ENCODE measurements around the gene WWOX.

Gene WWOX

DNA sequence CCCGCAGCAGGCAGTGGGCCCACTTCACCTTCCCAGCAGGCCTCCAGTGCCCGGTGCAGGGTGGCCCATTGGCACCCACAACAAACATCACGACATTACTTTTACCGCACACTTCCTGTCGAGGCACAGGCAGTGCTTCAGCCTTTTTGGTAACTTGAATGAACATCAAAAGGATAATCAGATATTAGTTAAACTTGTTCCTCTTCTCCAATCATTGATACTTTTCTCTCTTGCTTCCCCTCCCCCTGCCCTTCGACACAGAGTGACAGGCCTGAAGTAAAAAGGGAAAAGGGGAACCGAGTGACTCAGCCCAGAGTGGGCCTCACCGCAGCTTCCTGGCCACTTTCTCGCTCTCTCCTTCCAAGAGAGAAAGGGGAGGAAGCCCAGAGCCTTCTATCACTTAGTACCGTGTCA, 994.1 kb downstream of the WWOX start:
- DNase-seq (ENCODE audit: low read depth in 3 of 3) = peak in 1 of 3 experiments; percentile 51

DNA sequence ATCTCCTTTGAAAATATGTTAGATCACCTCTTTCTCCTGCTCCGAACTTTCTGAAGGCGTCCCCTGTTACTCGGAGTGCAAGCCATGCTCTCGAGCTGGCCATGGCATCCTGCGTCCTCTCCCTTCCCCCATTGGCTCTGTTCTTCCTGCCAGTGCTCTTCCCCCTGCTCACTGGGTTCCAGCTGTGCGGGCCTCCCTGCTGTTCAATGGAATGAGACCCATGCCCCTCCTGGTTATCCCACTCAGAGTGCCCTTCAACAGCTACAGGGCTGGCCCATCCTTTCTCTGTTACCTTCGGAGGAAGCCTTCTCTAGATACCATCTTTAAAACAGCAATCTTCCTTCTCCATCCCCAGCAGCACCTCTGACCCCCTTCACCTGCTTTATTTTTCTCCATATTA, 996.8 kb downstream of the WWOX start:
- no peak for DNase-seq (ENCODE audit: low read depth in 3 of 3)

DNA sequence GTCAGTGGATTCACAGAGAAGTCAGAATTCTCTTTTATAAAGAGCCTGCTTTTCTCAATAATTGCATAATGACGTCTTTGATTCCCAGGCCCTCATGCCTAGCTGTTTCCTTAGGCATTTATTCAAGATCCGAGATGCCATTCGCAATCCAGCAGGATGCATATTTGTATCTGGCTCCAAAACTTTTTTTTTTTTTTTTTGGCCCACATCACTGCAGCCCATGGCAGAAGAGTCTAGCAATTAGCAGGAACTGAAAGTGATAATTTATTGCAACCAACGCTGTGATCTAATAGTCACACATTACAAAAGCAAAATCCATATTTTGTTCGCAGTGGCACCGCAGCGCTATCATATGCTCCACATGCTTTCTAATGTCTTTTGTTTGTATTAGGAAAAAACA, 997.7 kb downstream of the WWOX start:
- DNase-seq (ENCODE audit: low read depth in 3 of 3) = no peak

DNA sequence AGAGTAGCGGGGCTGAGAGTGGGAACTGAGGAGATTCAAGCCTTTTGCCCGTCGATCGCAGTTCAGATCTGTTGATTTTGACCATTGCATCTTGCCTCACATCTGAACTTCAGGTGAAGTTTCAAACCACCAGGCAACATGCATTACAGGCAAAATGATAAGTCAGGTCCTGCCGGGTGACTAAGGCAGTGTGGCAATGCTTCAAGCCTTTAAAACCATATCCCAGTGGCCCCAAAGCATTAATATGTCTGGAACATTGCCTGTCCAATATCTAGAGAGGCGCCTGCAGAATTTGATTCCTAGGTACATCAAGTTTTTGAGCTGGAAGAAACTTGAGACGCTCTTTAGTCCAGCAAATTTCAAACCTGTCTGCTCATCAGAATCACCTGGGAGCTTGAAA, 998.3 kb downstream of the WWOX start:
- no peak for DNase-seq (ENCODE audit: low read depth in 3 of 3)

- no peak for DNase-seq (ENCODE audit: low read depth in 3 of 3)
Observed at GRCh38 chr16:79098907-79099306, 999.5 kb downstream of the WWOX start.

DNA sequence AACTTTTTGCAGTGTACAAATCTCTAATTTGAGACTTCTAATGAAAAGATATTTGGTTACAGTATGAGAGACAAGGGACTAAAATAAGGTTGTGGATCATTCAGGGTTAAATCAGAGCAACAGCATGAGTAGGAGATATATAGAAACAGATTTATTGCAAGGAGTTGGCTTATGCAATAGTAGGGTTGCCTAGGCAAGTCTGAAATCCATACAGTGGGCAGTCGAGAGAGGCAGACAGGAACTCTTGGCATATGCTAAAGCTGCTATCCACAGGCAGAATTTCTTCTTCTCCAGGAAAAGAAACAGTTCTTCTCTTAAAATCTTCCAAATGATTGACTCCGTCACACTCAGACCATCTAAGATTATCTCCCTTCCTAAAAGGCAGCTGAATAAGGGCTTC, 1000.3 kb downstream of the WWOX start:
- no peak for DNase-seq (ENCODE audit: low read depth in 3 of 3)

- no peak for DNase-seq (ENCODE audit: low read depth in 3 of 3)
Observed at GRCh38 chr16:79100447-79100846, 1001.0 kb downstream of the WWOX start.

GRCh38 chr16:79101491-79101890, 1002.0 kb downstream of the WWOX start:
- no peak for DNase-seq (ENCODE audit: low read depth in 3 of 3)

DNA sequence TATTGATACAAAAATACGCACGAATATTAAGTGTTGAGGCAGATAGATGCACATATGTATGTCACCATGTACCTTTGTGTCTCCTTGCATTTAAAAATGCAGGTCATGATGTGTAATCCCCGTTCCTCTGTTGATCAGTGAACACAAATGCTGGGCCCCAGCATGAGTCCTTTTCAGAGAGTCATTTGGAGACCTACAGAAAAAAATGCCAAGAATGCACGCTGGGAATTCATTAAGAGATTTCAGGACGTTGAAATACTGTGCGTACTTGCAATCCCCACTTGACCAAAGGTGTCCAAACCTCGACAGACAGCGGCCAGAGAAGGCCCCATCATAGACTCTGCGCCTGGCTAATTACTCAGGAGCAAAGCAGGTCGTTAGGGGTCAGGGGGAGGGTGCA, 1005.1 kb downstream of the WWOX start:
- DNase-seq (ENCODE audit: low read depth in 3 of 3) = no peak

DNA sequence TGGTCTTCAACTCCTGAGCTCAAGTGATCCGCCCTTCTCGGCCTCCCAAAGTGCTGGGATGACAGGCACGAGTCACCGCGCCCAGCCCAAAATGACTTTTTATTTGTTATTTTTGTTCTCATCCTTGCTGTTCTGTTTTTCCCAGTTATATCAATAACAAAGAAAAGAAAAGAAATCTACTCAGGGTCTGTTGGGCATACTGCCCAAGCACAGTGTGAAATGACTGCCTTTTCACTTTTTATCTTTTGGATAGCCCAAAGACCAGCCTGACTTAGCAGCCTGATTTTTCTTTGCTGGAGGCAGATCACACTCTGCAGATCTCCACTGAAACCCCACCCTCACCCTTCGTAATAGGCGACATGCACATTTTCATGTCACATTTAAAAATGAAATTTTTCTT, 1007.8 kb downstream of the WWOX start:
- DNase-seq (ENCODE audit: low read depth in 3 of 3) = no peak

GRCh38 chr16:79109771-79110170, 1010.3 kb downstream of the WWOX start:
- no peak for DNase-seq (ENCODE audit: low read depth in 3 of 3)

GRCh38 chr16:79110242-79110641, 1010.8 kb downstream of the WWOX start:
- DNase-seq (ENCODE audit: low read depth in 3 of 3) = no peak

GRCh38 chr16:79110953-79111352, 1011.5 kb downstream of the WWOX start:
- no peak for DNase-seq (ENCODE audit: low read depth in 3 of 3)

GRCh38 chr16:79112462-79112861, 1013.0 kb downstream of the WWOX start:
- no peak for DNase-seq (ENCODE audit: low read depth in 3 of 3)

- no peak for DNase-seq (ENCODE audit: low read depth in 3 of 3)
Observed at GRCh38 chr16:79113826-79114225, 1014.4 kb downstream of the WWOX start.

DNA sequence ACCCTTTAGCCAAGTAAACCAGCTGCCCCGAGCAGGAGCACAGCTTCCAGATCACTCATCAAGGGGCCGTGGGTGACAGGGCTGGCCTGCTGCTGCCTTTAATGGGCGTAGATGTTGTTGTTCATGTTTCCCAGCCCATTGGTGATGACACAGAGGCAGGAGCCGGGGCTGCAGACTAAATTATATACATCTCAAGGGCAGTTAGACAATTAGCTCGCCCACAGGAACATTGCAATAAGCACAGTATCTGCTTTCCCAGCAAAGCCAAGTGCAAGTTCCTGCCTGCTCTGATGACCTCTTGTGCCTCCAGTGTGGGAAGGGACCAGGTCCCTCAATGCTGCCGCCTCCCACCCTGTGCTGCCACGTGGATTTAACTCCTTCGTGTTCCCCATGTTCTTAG, 1015.3 kb downstream of the WWOX start:
- DNase-seq (ENCODE audit: low read depth in 3 of 3) = no peak

GRCh38 chr16:79121906-79122305, 1022.5 kb downstream of the WWOX start:
- no peak for DNase-seq (ENCODE audit: low read depth in 3 of 3)

GRCh38 chr16:79122343-79122742, 1022.9 kb downstream of the WWOX start:
- DNase-seq (ENCODE audit: low read depth in 3 of 3) = no peak

DNA sequence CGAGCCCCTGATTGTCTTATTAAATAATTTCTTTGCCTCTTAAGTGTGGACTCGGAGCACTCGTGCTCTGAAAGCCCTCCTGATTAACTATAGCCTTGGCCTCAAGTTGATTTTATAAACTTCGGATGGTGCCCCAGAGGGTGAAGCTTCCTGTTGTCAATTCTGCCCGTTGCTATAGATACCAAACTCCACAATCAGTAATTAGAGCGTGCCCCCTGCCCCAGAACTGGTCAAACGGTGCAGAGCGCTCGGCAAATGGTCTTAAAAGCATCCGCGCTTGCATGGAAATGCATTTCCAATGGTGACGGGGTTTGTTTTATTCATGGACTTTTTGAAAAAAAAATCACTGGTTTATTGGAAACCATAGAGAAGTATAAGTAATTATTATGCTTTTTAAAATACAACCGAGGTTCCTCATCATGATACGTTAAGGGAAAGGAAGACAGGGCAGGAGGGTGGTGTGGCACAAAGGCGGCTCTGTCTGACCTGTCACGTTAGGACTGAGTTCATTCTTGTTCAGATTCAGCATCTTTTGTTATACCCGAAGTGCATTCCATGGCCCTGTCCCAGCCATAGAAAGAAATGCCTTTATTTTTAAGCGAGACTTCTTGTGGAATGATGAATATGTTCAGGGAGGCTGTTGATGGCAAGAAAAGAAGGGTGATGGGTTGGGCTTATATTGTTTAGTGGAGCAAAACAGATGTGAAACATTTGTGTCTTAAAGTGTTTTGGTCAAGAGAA, 1024.7 kb downstream of the WWOX start:
- no peak for DNase-seq (ENCODE audit: low read depth in 3 of 3)

DNA sequence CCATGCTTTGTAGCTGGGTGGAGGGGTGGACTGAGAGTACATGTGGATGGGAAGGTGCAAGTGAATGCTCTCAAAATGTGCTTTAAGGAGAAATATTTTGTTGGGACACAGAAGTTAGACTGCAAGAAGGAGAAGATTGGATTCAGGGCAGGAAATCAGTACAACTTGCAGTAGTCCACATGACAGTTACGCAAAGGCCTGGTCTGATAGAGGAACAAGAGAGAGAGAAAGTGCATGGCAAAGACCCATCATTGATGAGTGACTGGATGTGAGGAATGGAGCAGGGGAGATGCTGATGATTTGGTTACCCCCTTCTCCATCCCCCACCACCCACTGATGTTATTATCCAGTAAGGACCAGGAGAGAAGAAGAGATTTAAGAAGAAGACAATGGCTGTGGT, 1028.3 kb downstream of the WWOX start:
- no peak for DNase-seq (ENCODE audit: low read depth in 3 of 3)

DNA sequence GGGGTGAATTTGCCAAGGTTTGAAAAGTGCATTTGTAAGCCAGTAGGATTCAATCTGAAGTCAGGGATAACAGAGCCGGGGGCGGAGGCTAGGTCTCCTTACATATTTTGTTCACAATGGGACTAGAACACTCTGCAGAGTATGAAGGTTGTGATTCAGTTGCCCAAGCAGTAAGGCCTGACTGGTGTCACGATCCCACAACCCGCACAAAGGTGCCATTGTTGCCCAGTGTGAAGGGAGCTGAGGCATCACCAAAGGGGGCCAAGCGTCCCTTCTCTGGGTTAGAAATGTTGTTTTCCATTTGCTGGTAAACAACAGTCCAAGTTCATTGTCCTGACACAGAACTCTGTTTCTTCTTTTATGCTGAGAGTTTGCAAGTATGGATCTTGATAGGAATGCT, 1029.3 kb downstream of the WWOX start:
- DNase-seq (ENCODE audit: low read depth in 3 of 3) = no peak

DNA sequence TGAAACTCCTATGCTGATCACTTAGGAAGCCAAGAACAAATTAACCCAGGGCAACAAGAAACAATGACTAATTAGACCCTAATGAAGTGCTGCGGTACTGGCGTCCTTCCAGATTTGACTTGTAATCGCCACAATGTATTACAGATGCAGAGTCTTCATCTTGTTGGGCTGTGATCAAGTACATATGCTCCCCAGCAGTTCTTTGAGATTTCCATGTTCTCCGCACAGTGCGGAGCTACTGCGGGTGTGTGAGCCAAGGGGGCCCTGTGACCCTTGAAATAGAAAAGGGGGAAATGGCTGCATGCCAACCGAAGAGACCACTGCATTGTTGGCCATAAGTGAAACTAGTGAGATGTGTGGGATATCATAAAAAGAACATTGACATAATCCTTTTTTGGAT, 1031.2 kb downstream of the WWOX start:
- no peak for DNase-seq (ENCODE audit: low read depth in 3 of 3)

GRCh38 chr16:79131321-79132075, 1032.0 kb downstream of the WWOX start:
- DNase-seq (ENCODE audit: low read depth in 3 of 3) = no peak
